ENCODE data around the gene OSBPL8.

DNA sequence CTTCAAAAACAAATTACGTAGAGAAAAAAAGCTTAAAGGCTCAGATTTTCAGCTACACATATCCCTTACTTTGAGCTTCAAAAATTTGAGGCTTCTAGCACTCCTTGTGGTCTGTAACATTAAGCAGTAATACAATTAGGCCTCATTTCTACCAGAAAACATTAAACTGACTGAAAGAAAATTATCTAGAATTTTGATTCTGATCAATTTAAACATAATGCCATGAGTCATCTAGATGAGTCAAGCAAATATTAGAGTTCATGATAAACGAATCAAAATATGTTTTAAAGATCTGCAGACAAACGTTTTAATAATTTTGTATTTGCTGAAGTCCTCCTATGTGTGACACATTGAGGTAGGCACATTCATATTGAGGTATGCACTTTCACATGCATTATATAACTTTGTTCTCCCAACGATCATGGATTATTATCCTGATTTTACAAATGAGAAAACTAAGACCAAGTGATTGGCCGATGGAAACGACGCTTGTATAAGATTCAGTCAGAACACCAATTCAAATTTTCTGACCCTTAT lies 4.3 kb downstream of the OSBPL8 start:
- TF ChIP-seq TCF7 (CRISPR knock-in tag; IDR thresholded peaks at IDR 0.05; ENCODE audit: low read depth) = no peak
- TF ChIP-seq, protein P1, sequence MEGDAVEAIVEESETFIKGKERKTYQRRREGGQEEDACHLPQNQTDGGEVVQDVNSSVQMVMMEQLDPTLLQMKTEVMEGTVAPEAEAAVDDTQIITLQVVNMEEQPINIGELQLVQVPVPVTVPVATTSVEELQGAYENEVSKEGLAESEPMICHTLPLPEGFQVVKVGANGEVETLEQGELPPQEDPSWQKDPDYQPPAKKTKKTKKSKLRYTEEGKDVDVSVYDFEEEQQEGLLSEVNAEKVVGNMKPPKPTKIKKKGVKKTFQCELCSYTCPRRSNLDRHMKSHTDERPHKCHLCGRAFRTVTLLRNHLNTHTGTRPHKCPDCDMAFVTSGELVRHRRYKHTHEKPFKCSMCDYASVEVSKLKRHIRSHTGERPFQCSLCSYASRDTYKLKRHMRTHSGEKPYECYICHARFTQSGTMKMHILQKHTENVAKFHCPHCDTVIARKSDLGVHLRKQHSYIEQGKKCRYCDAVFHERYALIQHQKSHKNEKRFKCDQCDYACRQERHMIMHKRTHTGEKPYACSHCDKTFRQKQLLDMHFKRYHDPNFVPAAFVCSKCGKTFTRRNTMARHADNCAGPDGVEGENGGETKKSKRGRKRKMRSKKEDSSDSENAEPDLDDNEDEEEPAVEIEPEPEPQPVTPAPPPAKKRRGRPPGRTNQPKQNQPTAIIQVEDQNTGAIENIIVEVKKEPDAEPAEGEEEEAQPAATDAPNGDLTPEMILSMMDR (IDR thresholded peaks at IDR 0.05) = no peak
- TF ChIP-seq, protein P2, sequence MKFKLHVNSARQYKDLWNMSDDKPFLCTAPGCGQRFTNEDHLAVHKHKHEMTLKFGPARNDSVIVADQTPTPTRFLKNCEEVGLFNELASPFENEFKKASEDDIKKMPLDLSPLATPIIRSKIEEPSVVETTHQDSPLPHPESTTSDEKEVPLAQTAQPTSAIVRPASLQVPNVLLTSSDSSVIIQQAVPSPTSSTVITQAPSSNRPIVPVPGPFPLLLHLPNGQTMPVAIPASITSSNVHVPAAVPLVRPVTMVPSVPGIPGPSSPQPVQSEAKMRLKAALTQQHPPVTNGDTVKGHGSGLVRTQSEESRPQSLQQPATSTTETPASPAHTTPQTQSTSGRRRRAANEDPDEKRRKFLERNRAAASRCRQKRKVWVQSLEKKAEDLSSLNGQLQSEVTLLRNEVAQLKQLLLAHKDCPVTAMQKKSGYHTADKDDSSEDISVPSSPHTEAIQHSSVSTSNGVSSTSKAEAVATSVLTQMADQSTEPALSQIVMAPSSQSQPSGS (CRISPR knock-in tag; IDR thresholded peaks at IDR 0.05; ENCODE audit: borderline replicate concordance, low read depth) = no peak
- TF ChIP-seq, protein P3, sequence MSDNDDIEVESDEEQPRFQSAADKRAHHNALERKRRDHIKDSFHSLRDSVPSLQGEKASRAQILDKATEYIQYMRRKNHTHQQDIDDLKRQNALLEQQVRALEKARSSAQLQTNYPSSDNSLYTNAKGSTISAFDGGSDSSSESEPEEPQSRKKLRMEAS (CRISPR knock-in tag; IDR thresholded peaks at IDR 0.05) = no peak
- TF ChIP-seq, protein P4, sequence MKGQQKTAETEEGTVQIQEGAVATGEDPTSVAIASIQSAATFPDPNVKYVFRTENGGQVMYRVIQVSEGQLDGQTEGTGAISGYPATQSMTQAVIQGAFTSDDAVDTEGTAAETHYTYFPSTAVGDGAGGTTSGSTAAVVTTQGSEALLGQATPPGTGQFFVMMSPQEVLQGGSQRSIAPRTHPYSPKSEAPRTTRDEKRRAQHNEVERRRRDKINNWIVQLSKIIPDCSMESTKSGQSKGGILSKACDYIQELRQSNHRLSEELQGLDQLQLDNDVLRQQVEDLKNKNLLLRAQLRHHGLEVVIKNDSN (CRISPR knock-in tag; IDR thresholded peaks at IDR 0.05) = no peak
- no peak for TF ChIP-seq ELF4 (CRISPR knock-in tag; IDR thresholded peaks at IDR 0.05; ENCODE audit: low read depth)
- no peak for TF ChIP-seq FOXP1 (CRISPR knock-in tag; IDR thresholded peaks at IDR 0.05; ENCODE audit: borderline replicate concordance)
- no peak for TF ChIP-seq NFATC4 (CRISPR knock-in tag; IDR thresholded peaks at IDR 0.05)
- no peak for TF ChIP-seq SMAD3 (CRISPR knock-in tag; IDR thresholded peaks at IDR 0.05; ENCODE audit: borderline replicate concordance)
- no peak for TF ChIP-seq JUN (CRISPR knock-in tag; IDR thresholded peaks at IDR 0.05)
- TF ChIP-seq, protein P5, sequence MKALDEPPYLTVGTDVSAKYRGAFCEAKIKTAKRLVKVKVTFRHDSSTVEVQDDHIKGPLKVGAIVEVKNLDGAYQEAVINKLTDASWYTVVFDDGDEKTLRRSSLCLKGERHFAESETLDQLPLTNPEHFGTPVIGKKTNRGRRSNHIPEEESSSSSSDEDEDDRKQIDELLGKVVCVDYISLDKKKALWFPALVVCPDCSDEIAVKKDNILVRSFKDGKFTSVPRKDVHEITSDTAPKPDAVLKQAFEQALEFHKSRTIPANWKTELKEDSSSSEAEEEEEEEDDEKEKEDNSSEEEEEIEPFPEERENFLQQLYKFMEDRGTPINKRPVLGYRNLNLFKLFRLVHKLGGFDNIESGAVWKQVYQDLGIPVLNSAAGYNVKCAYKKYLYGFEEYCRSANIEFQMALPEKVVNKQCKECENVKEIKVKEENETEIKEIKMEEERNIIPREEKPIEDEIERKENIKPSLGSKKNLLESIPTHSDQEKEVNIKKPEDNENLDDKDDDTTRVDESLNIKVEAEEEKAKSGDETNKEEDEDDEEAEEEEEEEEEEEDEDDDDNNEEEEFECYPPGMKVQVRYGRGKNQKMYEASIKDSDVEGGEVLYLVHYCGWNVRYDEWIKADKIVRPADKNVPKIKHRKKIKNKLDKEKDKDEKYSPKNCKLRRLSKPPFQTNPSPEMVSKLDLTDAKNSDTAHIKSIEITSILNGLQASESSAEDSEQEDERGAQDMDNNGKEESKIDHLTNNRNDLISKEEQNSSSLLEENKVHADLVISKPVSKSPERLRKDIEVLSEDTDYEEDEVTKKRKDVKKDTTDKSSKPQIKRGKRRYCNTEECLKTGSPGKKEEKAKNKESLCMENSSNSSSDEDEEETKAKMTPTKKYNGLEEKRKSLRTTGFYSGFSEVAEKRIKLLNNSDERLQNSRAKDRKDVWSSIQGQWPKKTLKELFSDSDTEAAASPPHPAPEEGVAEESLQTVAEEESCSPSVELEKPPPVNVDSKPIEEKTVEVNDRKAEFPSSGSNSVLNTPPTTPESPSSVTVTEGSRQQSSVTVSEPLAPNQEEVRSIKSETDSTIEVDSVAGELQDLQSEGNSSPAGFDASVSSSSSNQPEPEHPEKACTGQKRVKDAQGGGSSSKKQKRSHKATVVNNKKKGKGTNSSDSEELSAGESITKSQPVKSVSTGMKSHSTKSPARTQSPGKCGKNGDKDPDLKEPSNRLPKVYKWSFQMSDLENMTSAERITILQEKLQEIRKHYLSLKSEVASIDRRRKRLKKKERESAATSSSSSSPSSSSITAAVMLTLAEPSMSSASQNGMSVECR (CRISPR knock-in tag; IDR thresholded peaks at IDR 0.05; ENCODE audit: borderline replicate concordance) = no peak
- TF ChIP-seq, protein P6, sequence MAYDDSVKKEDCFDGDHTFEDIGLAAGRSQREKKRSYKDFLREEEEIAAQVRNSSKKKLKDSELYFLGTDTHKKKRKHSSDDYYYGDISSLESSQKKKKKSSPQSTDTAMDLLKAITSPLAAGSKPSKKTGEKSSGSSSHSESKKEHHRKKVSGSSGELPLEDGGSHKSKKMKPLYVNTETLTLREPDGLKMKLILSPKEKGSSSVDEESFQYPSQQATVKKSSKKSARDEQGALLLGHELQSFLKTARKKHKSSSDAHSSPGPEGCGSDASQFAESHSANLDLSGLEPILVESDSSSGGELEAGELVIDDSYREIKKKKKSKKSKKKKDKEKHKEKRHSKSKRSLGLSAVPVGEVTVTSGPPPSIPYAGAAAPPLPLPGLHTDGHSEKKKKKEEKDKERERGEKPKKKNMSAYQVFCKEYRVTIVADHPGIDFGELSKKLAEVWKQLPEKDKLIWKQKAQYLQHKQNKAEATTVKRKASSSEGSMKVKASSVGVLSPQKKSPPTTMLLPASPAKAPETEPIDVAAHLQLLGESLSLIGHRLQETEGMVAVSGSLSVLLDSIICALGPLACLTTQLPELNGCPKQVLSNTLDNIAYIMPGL (CRISPR knock-in tag; IDR thresholded peaks at IDR 0.05) = no peak

Measured in WTC11 (cell line).